ENCODE data around the gene CD47.

CD47 gene

DNA sequence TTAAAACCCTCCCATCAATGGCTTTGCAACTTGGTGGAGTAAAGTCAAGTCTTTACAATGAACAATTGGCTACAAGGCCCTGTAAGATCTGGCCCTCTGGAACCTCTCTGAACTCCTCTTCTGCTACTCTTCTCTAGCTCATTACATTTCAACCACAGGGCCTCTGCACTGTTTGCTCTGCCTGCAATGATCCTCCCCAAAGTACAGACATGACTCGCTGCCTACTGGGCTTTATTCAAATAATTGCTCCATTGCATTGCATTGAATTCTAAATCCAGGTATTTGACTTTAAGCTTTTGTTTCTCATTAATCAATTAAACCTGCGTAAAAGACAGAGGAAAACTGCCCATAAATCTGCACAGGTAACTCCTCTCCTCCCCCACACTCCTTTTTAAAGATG is 96.7 kb downstream of the CD47 start:
- DNase-seq (ENCODE audit: low read depth in 2 of 2): no peak
- no peak for TF ChIP-seq CTCF (IDR thresholded peaks at IDR 0.05; ENCODE audit: low read depth, low read length)
- H3K4me3 ChIP-seq (replicated peaks in 1 of 2; ENCODE audit: low read depth in 2 of 2, low read length in 2 of 2): no peak overlapping the region

DNA sequence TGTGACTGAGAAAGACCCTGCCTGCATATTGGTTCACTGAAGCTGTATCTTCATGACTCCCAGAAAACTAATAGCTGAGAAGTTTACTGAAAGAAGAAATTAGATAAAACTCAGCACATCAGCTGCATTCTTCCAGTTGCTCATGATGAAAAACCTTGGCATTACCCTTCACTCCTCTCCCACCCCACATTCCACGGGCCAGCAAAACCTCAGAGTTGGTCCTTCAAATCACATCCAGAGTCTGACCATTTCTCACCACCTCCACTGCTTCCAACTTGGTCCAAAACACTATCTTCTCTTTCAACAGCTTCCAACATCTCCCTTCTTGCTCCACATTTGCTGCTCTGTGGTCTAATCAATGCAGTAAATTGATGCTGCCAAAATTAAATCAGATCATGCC is 97.1 kb downstream of the CD47 start:
- H3K4me3 ChIP-seq (replicated peaks in 1 of 2; ENCODE audit: low read depth in 2 of 2, low read length in 2 of 2): no peak overlapping the region
- peak; percentile 63 to 82 for DNase-seq (ENCODE audit: low read depth in 2 of 2)
- no peak for TF ChIP-seq CTCF (IDR thresholded peaks at IDR 0.05; ENCODE audit: low read depth, low read length)

Data from cardiac fibroblast (primary cell).